Endothelial cell of umbilical vein (primary cell): ENCODE measurements around the gene KRT82. TPM values are rescaled to one million over a fixed set of nuclear protein-coding genes. Genes with fewer than 3 reads are reported as not detected.

Experiments used
- BruUV-seq: library from RNA; stranded (reverse); fragments of 400-500 nt; replicated peaks from 2 replicates; lab custom pipeline; 2021; lab: Mats Ljungman, UMichigan
- CTCF ChIA-PET: fragments of 300-600, 350-600 bp; sonication (Branson Sonifier 250); formaldehyde crosslinking; loops from one replicate; lab custom pipeline; 2021; ENCODE audit warnings: antibody characterized with exemption, inconsistent platforms; lab: Charles Lee
- POLR2A ChIA-PET: fragments of 300-600, 350-600 bp; sonication (Branson Sonifier 250); formaldehyde crosslinking; loops from one replicate; lab custom pipeline; 2021; ENCODE audit warnings: antibody characterized with exemption, inconsistent platforms; lab: Charles Lee
- DNase-seq: peaks from one replicate; pipeline ENCODE4 v3.0.0-alpha.2; 2011; ENCODE audit warnings: low read depth, low spot score
- FAIRE-seq: peaks from 2 replicates; lab custom pipeline; 2011; peaks lifted over from hg19 to GRCh38; lab: Jason Lieb, UNC
- H2AFZ ChIP-seq: 2 replicates; pipeline ENCODE4 v1.6.0; 2012; ENCODE audit warnings: low read depth, low read length, control low read depth, inconsistent platforms
- H3K27ac ChIP-seq: 2 replicates; pipeline ENCODE4 v1.5.1; 2011; ENCODE audit warnings: low read depth, mild to moderate bottlenecking, control low read depth, low read length, moderate library complexity; ENCODE audit not compliant: insufficient read depth
- H3K27me3 ChIP-seq, 2 experiments: 2 replicates each; pipeline versions ENCODE4 v1.6.0 to v1.6.1; 2011; ENCODE audit warnings: low read length in 2 of 2, mixed read lengths in 1 of 2; ENCODE audit not compliant: control insufficient read depth in 2 of 2, insufficient read depth in 2 of 2
- H3K36me3 ChIP-seq, 2 experiments: 2 replicates in 1 of 2; 3 replicates in 1 of 2; pipeline ENCODE4 v1.5.1; 2011; ENCODE audit warnings: low read length in 2 of 2, mild to moderate bottlenecking in 1 of 2, moderate library complexity in 1 of 2; ENCODE audit not compliant: control insufficient read depth in 2 of 2, insufficient read depth in 2 of 2; ENCODE audit errors: extremely low read depth in 1 of 2
- H3K4me1 ChIP-seq: 3 replicates; pipeline ENCODE4 v1.5.1; 2011; ENCODE audit warnings: mild to moderate bottlenecking, low read length; ENCODE audit not compliant: control insufficient read depth, insufficient read depth; ENCODE audit errors: extremely low read depth
- H3K4me2 ChIP-seq: 2 replicates; pipeline ENCODE4 v1.6.1; 2011; ENCODE audit warnings: low read length, control low read depth, mixed read lengths; ENCODE audit not compliant: insufficient read depth
- H3K4me3 ChIP-seq, 3 experiments: fragments of 200-600 bp in 1 of 3; sonication (generic), shearing (Covaris generic) in 1 of 3; replicated peaks in 1 of 3; 2 replicates each; pipeline ENCODE4 v1.5.1; 2011 to 2016; ENCODE audit warnings: control low read depth in 3 of 3, low read length in 3 of 3, mild to moderate bottlenecking in 2 of 3, inconsistent platforms in 1 of 3, low read depth in 1 of 3, moderate library complexity in 1 of 3; ENCODE audit not compliant: insufficient read depth in 1 of 3
- H3K79me2 ChIP-seq: 2 replicates; pipeline ENCODE4 v1.6.0; 2012; ENCODE audit warnings: low read length, inconsistent platforms; ENCODE audit not compliant: control insufficient read depth, insufficient read depth
- H3K9ac ChIP-seq: replicated peaks from 2 replicates; pipeline ENCODE3; 2011; ENCODE audit warnings: low read length, control low read depth; ENCODE audit not compliant: insufficient read depth; ENCODE audit errors: extremely low read depth
- H3K9me1 ChIP-seq: replicated peaks from 3 replicates; pipeline ENCODE4 v1.6.0; 2011; ENCODE audit warnings: mild to moderate bottlenecking, low read length; ENCODE audit not compliant: control insufficient read depth, insufficient read depth; ENCODE audit errors: extremely low read depth
- H3K9me3 ChIP-seq: replicated peaks from 2 replicates; pipeline ENCODE4 v1.5.1; 2012; ENCODE audit warnings: low read length, inconsistent platforms; ENCODE audit not compliant: control insufficient read depth, insufficient read depth
- H4K20me1 ChIP-seq: replicated peaks from 2 replicates; pipeline ENCODE3; 2011; ENCODE audit warnings: mild to moderate bottlenecking, low read length; ENCODE audit not compliant: control insufficient read depth, insufficient read depth; ENCODE audit errors: extremely low read depth
- CTCF ChIP-seq, 2 donors: IDR thresholded peaks; 1 replicate in 1 of 2; 2 replicates in 1 of 2; pipeline ENCODE4 v1.5.1; 2011; ENCODE audit warnings: low read length in 2 of 2, mild to moderate bottlenecking in 2 of 2, moderate library complexity in 2 of 2, control low read depth in 1 of 2, inconsistent platforms in 1 of 2, low read depth in 1 of 2; ENCODE audit not compliant: insufficient read depth in 1 of 2; ENCODE audit errors: extremely low read depth in 1 of 2
- EZH2 ChIP-seq: IDR thresholded peaks from 2 replicates; pipeline ENCODE4 v1.6.1; 2012; ENCODE audit warnings: borderline replicate concordance, low read depth, mild to moderate bottlenecking, moderate library complexity, low read length, inconsistent platforms; ENCODE audit not compliant: severe bottlenecking
- FOS ChIP-seq: IDR thresholded peaks from 2 replicates; pipeline ENCODE4 v1.6.1; 2011; ENCODE audit warnings: mild to moderate bottlenecking, low read length, moderate library complexity, borderline replicate concordance; ENCODE audit not compliant: insufficient read depth
- GATA2 ChIP-seq: IDR thresholded peaks from 2 replicates; pipeline ENCODE4 v1.7.0; 2011; ENCODE audit warnings: low read depth, mild to moderate bottlenecking, moderate library complexity, mixed read lengths, low read length; ENCODE audit not compliant: insufficient read length, insufficient read depth
- JUN ChIP-seq: IDR thresholded peaks from 2 replicates; pipeline ENCODE4 v1.6.1; 2011; ENCODE audit warnings: borderline replicate concordance, low read depth; ENCODE audit not compliant: insufficient read length, insufficient read depth
- MAX ChIP-seq: IDR thresholded peaks from 2 replicates; pipeline ENCODE4 v1.6.1; 2011; ENCODE audit not compliant: insufficient read depth, insufficient read length
- MYC ChIP-seq: IDR thresholded peaks from one replicate; pipeline ENCODE4 v1.6.1; 2011; ENCODE audit warnings: mild to moderate bottlenecking, low read depth, low read length
- POLR2A ChIP-seq: IDR thresholded peaks from 2 replicates; pipeline ENCODE4 v1.6.1; 2012; ENCODE audit warnings: low read depth, mild to moderate bottlenecking, control low read depth, low read length
- POLR2AphosphoS5 ChIP-seq: IDR thresholded peaks from 2 replicates; pipeline ENCODE4 v1.6.1; 2012; ENCODE audit warnings: low read depth, mild to moderate bottlenecking, control low read depth, low read length, moderate library complexity; ENCODE audit not compliant: insufficient read depth
- dilution Hi-C: fragments of 300-500 bp; cut with MboI; formaldehyde crosslinking; loops from one replicate; pipeline ENCODE4 v1.15.0; 2019; ENCODE audit warnings: low sequenced_read_pairs; ENCODE audit not compliant: extremely low pct_ligation_motif_present
- intact Hi-C: fragments of 100-400 bp; cut with micrococcal nuclease; formaldehyde crosslinking; loops from one replicate; pipeline ENCODE4 v1.10.0; 2022
- polyA plus RNA-seq, 4 experiments: library from polyadenylated mRNA; depleted of rRNA in 3 of 4; stranded (reverse) in 3 of 4; unstranded in 1 of 4; fragments of >200 nt; gene quantifications; 2 replicates each; pipeline versions ENCODE4 v1.2.1 to v1.2.3, GENCODE V29; 2011 to 2012; ENCODE audit warnings: missing spikeins in 1 of 4
- total RNA-seq: library from RNA; stranded (reverse); gene quantifications from 2 replicates; pipeline ENCODE4 v1.2.3, GENCODE V29; 2021

KRT82 gene
- total and polyA plus RNA-seq, 2 donors (not counting 3 experiments of a cell fraction or from before 2014, with no cell fraction given) = not detected

- Histone ChIP-seq H3K4me2 (no peak overlapping the region), H3K36me3 (no peaks in the 10 kb centered on the region), H3K27me3 (peaks cover 7 to 19% of the 10 kb centered on the region in 2 experiments), H2AFZ (no peak overlapping the region), H3K27ac (no peak overlapping the region), H4K20me1 (no peaks in the 10 kb centered on the region), H3K4me3 (no peak overlapping the region), H3K79me2 (no peaks in the 10 kb centered on the region), H3K9me3 (no peaks in the 10 kb centered on the region), H3K9ac (no peak overlapping the region), H3K9me1 (no peaks in the 10 kb centered on the region), H3K4me1 (no peaks in the 10 kb centered on the region)
- ChIA-PET CTCF (interaction anchor here (0.6 to 1.1 kb wide), 3 partner anchors 9 to 628 kb away, joined by 3 to 4 read pairs (median 4); no protein-coding TSS in a partner anchor), POLR2A (no interaction called here)
- dilution Hi-C loops = no loop called here
- no peak for FAIRE-seq
- no TSS peak for BruUV-seq
- TF ChIP-seq POLR2A = no peak
- TF ChIP-seq EZH2 = no peak
- no peak for TF ChIP-seq CTCF (IDR thresholded peaks at IDR 0.05; ENCODE audit: extremely low read depth in 1 of 2, insufficient read depth in 1 of 2, low read depth in 1 of 2, low read length in 2 of 2)
- TF ChIP-seq MAX = no peak
- TF ChIP-seq MYC = no peak
- no peak for TF ChIP-seq JUN
- no peak for TF ChIP-seq FOS
- no peak for TF ChIP-seq GATA2
- no peak for TF ChIP-seq POLR2AphosphoS5
- intact Hi-C loops = no loop called here
- DNase-seq = no peak
Measured at GRCh38 chr12:52349196-52349595, 56.9 kb downstream of the KRT82 start.
